ENCODE results near the gene RAB1A. TPM values are rescaled to one million over a fixed set of nuclear protein-coding genes. Genes with fewer than 3 reads are reported as not detected.
A peak's percentile ranks its signal among the peaks of the same experiment; 100 is the strongest.

Gene RAB1A
- total and polyA plus RNA-seq, 10 of the 15 experiments (the other 5 are each of a cell fraction or from before 2014, with no cell fraction given), result 48.9 to 171 (median 83.4) TPM

- TF ChIP-seq MEF2B (IDR thresholded peaks at IDR 0.05; ENCODE audit: partially characterized antibody, poor library complexity, severe bottlenecking) (peak; percentile 80), DPF2 (IDR thresholded peaks at IDR 0.05) (peak; percentile 83; the same call in 1 of the 2 replicates), SKIL (IDR thresholded peaks at IDR 0.05; ENCODE audit: low read depth, poor library complexity, severe bottlenecking) (peak; percentile 62), ZZZ3 (IDR thresholded peaks at IDR 0.05; ENCODE audit: control insufficient read depth, insufficient read length, low read depth) (no peak), POLR2A (IDR thresholded peaks at IDR 0.05; ENCODE audit: low read depth, low read length) (0 out of 2 replicates have a peak, but pooled peaks have one; percentile 29), SIN3A (IDR thresholded peaks at IDR 0.05; ENCODE audit: low read depth, low read length) (0 out of 2 replicates have a peak, but pooled peaks have one; percentile 56), SP1 (IDR thresholded peaks at IDR 0.05; ENCODE audit: low read depth, low read length) (no peak), PAX8 (IDR thresholded peaks at IDR 0.05) (no peak), MTA3 (IDR thresholded peaks at IDR 0.05; ENCODE audit: borderline replicate concordance, low read length) (no peak), RELA (IDR thresholded peaks at IDR 0.05; ENCODE audit: borderline replicate concordance, partially characterized antibody) (no peak), EED (IDR thresholded peaks at IDR 0.05; ENCODE audit: low read depth) (0 out of 2 replicates have a peak, but pooled peaks have one; percentile 38), HSF1 (IDR thresholded peaks at IDR 0.05; ENCODE audit: low read depth, low read length) (no peak), GABPA (IDR thresholded peaks at IDR 0.05; ENCODE audit: low read depth) (no peak), SMC3 (IDR thresholded peaks at IDR 0.05; ENCODE audit: borderline replicate concordance, low read length) (peak; percentile 87), SPI1 (IDR thresholded peaks at IDR 0.05; ENCODE audit: borderline replicate concordance, insufficient read depth, low read depth, low read length) (peak; percentile 56; the same call in 1 of the 2 replicates), RAD21 (IDR thresholded peaks at IDR 0.05; ENCODE audit: insufficient read depth, low read depth, low read length) (peak; percentile 98), JUND (IDR thresholded peaks at IDR 0.05; ENCODE audit: low read depth, low read length) (no peak), NFYB (IDR thresholded peaks at IDR 0.05; ENCODE audit: insufficient read depth, low read depth, low read length) (no peak), STAT1 (conservative IDR thresholded peaks at IDR 0.05) (no peak), CTCF (IDR thresholded peaks at IDR 0.05 in 2 of 3, conservative IDR thresholded peaks at IDR 0.05 in 1 of 3; ENCODE audit: control insufficient read depth in 2 of 3, extremely low read depth in 1 of 3, insufficient read depth in 1 of 3, low read depth in 3 of 3, low read length in 3 of 3) (peak; percentile 87 to 98 (median 97))
- TF ChIP-seq, protein P1, sequence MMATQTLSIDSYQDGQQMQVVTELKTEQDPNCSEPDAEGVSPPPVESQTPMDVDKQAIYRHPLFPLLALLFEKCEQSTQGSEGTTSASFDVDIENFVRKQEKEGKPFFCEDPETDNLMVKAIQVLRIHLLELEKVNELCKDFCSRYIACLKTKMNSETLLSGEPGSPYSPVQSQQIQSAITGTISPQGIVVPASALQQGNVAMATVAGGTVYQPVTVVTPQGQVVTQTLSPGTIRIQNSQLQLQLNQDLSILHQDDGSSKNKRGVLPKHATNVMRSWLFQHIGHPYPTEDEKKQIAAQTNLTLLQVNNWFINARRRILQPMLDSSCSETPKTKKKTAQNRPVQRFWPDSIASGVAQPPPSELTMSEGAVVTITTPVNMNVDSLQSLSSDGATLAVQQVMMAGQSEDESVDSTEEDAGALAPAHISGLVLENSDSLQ (IDR thresholded peaks at IDR 0.05), result peak; percentile 53; the same call in 1 of the 2 replicates
These were observed 65.0 kb downstream of the RAB1A start (continued) for GRCh38 chr2:65064728-65065552.

Data from GM12878 (cell line).